HCT116 (cell line): ENCODE results near the gene HOPX.

Source experiments
- CEBPB ChIP-seq: IDR thresholded peaks from 2 replicates; pipeline ENCODE4 v1.6.1; 2012; ENCODE audit warnings: low read depth
- EGR1 ChIP-seq: IDR thresholded peaks from 2 replicates; pipeline ENCODE4 v1.6.1; 2012; ENCODE audit warnings: low read depth
- EZH2 ChIP-seq: fragments of 200-600 bp; sonication (generic); IDR thresholded peaks from 2 replicates; pipeline ENCODE4 v1.6.1; 2017; ENCODE audit warnings: antibody characterized with exemption, mixed run types
- EZH2phosphoT487 ChIP-seq: fragments of 200-600 bp; IDR thresholded peaks from 2 replicates; pipeline ENCODE4 v1.6.1; 2018; ENCODE audit warnings: antibody characterized with exemption, borderline replicate concordance
- JUND ChIP-seq: IDR thresholded peaks from 2 replicates; pipeline ENCODE4 v1.6.1; 2012
- POLR2A ChIP-seq: IDR thresholded peaks from 2 replicates; pipeline ENCODE4 v1.7.0; 2011; ENCODE audit warnings: borderline replicate concordance; ENCODE audit not compliant: insufficient read depth, insufficient read length; ENCODE audit errors: extremely low read depth
- POLR2AphosphoS5 ChIP-seq: IDR thresholded peaks from 2 replicates; pipeline ENCODE4 v1.6.1; 2011; ENCODE audit warnings: mild to moderate bottlenecking, low read depth, low read length, moderate library complexity
- RAD21 ChIP-seq: IDR thresholded peaks from 2 replicates; pipeline ENCODE4 v1.6.1; 2012; ENCODE audit warnings: low read depth, mild to moderate bottlenecking
- SIN3A ChIP-seq: IDR thresholded peaks from 2 replicates; pipeline ENCODE4 v1.6.1; 2012; ENCODE audit warnings: low read depth
- SP1 ChIP-seq: IDR thresholded peaks from 2 replicates; pipeline ENCODE4 v1.6.1; 2012; ENCODE audit warnings: low read depth
- TF ChIP-seq, protein P1 (sequence below), 3 experiments: fragments of 200-600 bp in 1 of 3; sonication (generic) in 1 of 3; IDR thresholded peaks in 2 of 3; conservative IDR thresholded peaks in 1 of 3; 2 replicates each; pipeline ENCODE4 v1.5.1; 2012 to 2017; ENCODE audit warnings: low read depth in 2 of 3, low read length in 2 of 3, antibody characterized with exemption in 1 of 3, borderline replicate concordance in 1 of 3, control low read depth in 1 of 3, mild to moderate bottlenecking in 1 of 3, mixed read lengths in 1 of 3, mixed run types in 1 of 3, moderate library complexity in 1 of 3; ENCODE audit not compliant: insufficient read depth in 1 of 3
- TF ChIP-seq, protein P2 (sequence below): IDR thresholded peaks from 2 replicates; pipeline ENCODE4 v1.6.1; 2012; ENCODE audit warnings: low read depth
- TF ChIP-seq, protein P3 (sequence below): IDR thresholded peaks from 2 replicates; pipeline ENCODE4 v1.6.1; 2012

DNA sequence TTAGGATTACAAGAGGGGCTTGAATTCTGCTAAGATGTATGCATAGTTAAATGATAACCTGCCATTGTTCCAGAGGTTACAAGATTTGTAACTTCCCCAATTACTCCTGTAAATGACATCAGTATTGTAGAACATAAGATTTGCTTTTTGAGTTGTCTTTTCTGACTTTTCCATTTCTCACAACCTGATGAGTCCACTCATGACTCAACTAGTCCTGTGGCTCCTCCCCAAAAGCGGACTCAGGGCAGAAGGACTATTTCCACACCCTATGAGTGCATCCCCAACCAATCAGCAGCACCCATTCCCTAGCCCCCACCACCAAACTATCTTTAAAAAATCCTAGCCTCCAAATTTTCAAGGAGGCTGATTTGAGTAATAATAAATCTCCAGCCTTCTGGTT lies 54.7 kb downstream of the HOPX start:
- TF ChIP-seq, protein P1, sequence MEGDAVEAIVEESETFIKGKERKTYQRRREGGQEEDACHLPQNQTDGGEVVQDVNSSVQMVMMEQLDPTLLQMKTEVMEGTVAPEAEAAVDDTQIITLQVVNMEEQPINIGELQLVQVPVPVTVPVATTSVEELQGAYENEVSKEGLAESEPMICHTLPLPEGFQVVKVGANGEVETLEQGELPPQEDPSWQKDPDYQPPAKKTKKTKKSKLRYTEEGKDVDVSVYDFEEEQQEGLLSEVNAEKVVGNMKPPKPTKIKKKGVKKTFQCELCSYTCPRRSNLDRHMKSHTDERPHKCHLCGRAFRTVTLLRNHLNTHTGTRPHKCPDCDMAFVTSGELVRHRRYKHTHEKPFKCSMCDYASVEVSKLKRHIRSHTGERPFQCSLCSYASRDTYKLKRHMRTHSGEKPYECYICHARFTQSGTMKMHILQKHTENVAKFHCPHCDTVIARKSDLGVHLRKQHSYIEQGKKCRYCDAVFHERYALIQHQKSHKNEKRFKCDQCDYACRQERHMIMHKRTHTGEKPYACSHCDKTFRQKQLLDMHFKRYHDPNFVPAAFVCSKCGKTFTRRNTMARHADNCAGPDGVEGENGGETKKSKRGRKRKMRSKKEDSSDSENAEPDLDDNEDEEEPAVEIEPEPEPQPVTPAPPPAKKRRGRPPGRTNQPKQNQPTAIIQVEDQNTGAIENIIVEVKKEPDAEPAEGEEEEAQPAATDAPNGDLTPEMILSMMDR (IDR thresholded peaks at IDR 0.05 in 2 of 3, conservative IDR thresholded peaks at IDR 0.05 in 1 of 3; ENCODE audit: borderline replicate concordance in 1 of 3, insufficient read depth in 1 of 3, low read depth in 2 of 3, low read length in 2 of 3): no peak
- TF ChIP-seq POLR2AphosphoS5 (no peak), EZH2 (no peak), CEBPB (no peak), JUND (no peak), SP1 (no peak), EGR1 (no peak), POLR2A (no peak), EZH2phosphoT487 (no peak), SIN3A (no peak), RAD21 (no peak)
- TF ChIP-seq, protein P2, sequence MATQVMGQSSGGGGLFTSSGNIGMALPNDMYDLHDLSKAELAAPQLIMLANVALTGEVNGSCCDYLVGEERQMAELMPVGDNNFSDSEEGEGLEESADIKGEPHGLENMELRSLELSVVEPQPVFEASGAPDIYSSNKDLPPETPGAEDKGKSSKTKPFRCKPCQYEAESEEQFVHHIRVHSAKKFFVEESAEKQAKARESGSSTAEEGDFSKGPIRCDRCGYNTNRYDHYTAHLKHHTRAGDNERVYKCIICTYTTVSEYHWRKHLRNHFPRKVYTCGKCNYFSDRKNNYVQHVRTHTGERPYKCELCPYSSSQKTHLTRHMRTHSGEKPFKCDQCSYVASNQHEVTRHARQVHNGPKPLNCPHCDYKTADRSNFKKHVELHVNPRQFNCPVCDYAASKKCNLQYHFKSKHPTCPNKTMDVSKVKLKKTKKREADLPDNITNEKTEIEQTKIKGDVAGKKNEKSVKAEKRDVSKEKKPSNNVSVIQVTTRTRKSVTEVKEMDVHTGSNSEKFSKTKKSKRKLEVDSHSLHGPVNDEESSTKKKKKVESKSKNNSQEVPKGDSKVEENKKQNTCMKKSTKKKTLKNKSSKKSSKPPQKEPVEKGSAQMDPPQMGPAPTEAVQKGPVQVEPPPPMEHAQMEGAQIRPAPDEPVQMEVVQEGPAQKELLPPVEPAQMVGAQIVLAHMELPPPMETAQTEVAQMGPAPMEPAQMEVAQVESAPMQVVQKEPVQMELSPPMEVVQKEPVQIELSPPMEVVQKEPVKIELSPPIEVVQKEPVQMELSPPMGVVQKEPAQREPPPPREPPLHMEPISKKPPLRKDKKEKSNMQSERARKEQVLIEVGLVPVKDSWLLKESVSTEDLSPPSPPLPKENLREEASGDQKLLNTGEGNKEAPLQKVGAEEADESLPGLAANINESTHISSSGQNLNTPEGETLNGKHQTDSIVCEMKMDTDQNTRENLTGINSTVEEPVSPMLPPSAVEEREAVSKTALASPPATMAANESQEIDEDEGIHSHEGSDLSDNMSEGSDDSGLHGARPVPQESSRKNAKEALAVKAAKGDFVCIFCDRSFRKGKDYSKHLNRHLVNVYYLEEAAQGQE: no peak
- TF ChIP-seq, protein P3, sequence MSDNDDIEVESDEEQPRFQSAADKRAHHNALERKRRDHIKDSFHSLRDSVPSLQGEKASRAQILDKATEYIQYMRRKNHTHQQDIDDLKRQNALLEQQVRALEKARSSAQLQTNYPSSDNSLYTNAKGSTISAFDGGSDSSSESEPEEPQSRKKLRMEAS: no peak
